GM03348 (cell line): Measurements from ENCODE around the gene CDC42.
"Not testable (repeated sequence)": the region's sequence is repeated elsewhere in the genome, so short reads cannot be mapped to it uniquely, and the experiment has no call there.

Experiments
- DNase-seq: peaks from one replicate; pipeline ENCODE4 v3.0.0; 2012; ENCODE audit warnings: low spot score

The CDC42 gene

DNA sequence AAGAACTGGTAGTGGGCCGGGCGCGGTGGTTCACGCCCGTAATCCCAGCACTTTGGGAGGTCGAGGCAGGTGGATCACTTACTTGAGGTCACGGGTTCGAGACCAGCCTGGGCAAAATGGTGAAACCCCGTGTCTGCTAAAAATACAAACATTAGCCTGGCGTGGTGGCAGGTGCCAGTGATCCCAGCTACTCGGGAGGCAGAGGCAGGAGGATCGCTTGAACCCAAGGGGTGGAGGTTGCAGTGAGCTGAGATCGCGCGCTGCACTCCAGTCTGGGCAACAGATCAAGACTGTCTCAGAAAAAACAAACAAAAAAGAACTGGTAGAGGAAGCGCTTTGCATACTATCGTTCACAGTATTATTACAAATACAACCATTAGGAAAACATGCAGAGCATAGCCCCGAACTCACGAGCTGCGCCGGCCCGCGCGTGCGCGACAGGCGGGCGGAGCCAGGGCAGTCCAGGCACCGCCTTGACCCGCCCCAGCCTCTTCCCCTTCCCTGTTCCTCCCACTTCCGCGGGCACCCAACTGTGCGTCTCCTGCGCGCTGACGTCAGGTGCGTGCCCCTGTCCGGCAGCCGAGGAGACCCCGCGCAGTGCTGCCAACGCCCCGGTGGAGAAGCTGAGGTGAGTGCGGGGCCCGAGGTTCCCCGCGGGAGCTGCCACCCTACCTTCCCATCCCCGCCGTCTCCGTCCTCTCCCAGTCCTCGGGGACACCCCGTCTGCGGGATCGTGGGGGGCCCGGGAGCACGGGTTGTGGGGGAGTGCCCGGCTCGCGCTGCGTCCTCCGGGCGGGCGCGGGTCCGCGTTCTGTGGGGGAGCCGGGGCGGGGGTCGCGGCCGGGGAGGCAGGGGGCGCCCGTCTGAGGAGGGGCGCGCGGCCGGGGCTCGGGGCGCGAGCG lies at the start of gene CDC42:
Gene CDC42 (plus strand): TSS at position 595 of the 902 bp plus-strand sequence. CDS start 25,770 bp downstream, outside the sequence.
- peak; percentile 99 for DNase-seq

GRCh38 chr1:22002875-22003274 lies 49.6 kb upstream of the CDC42 start:
- not testable (repeated sequence) for DNase-seq

DNA sequence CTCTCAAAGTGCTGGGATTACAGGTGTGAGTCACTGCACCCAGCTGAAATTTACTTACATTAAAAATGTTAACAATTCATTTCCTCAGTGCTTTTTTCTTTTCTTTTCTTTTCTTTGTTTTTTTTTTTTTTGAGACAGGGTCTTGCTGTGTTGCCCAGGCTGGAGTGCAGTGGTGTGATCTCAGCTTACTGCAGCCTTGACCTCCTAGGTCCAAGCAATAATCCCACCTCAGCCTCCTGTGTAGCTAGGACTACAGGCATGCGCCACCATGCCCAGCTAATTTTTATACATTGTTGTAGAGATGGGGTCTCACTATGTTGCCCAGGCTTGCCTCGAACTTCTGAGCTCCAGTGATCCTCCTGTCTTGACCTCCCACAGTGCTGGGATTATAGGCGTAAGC lies 48.5 kb upstream of the CDC42 start:
- DNase-seq = not testable (repeated sequence)

DNA sequence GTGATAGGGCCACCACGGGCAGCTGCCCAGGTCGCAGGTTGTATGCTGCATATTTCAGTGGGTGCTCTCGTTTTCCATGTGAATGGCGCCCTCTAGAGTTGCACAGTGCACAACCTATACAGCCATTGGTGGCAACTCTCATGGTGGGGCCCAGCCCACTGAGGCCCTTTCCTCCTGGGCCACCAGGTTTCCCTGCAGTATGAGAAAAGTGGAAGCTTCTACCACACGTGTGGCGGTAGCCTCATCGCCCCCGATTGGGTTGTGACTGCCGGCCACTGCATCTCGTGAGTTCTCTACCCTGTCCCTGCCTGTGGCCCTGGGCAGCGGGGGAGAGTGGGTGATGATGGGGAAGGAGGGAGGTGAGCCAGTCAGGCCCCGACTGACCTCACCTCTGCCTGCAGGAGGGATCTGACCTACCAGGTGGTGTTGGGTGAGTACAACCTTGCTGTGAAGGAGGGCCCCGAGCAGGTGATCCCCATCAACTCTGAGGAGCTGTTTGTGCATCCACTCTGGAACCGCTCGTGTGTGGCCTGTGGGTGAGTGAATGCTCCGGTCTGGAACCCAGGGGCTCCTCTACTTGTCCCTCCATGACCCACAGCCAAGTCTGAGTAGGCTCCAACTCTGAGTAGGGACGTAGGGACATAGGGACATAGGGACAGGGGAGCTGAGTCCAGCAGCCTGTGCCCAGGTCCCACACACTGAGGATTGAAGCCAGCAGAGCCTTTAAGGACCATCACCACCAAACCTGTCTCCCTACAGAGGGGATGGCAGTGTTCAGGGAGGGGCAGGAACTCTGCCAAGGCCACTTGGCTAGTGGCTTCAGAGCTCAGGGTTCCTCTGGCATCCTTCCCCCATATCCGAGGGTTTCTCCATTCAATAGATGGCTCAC lies 47.0 kb upstream of the CDC42 start:
- DNase-seq = not testable (repeated sequence)

- DNase-seq = not testable (repeated sequence)
Observed at GRCh38 chr1:22006736-22007135, 45.8 kb upstream of the CDC42 start.

DNA sequence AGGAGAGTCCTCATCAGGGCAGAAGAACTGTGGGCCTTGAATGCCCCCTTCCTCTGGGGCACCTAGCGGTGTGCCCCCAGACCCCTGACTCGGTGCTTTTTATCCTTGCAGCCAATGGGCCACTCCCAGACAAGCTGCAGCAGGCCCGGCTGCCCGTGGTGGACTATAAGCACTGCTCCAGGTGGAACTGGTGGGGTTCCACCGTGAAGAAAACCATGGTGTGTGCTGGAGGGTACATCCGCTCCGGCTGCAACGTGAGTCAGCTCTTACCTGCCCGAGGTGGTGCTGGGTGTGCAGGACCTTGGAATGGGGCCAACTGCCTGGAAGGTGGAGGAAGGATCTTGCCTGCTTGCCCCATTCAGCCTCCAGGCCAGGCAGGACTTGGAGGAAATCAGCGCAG lies 45.2 kb upstream of the CDC42 start:
- not testable (repeated sequence) for DNase-seq

GRCh38 chr1:22009566-22009965 lies 42.9 kb upstream of the CDC42 start:
- not testable (repeated sequence) for DNase-seq

GRCh38 chr1:22012752-22013151 lies 39.8 kb upstream of the CDC42 start:
- not testable (repeated sequence) for DNase-seq

GRCh38 chr1:22014575-22015206 lies 37.8 kb upstream of the CDC42 start:
- DNase-seq = not testable (repeated sequence)

- peak; percentile 88 for DNase-seq
Observed at GRCh38 chr1:22018583-22019559, 33.6 kb upstream of the CDC42 start.

- no peak for DNase-seq
Observed at GRCh38 chr1:22021061-22021460, 31.4 kb upstream of the CDC42 start.

GRCh38 chr1:22024485-22025367 lies 27.8 kb upstream of the CDC42 start:
- peak; percentile 69 for DNase-seq

DNA sequence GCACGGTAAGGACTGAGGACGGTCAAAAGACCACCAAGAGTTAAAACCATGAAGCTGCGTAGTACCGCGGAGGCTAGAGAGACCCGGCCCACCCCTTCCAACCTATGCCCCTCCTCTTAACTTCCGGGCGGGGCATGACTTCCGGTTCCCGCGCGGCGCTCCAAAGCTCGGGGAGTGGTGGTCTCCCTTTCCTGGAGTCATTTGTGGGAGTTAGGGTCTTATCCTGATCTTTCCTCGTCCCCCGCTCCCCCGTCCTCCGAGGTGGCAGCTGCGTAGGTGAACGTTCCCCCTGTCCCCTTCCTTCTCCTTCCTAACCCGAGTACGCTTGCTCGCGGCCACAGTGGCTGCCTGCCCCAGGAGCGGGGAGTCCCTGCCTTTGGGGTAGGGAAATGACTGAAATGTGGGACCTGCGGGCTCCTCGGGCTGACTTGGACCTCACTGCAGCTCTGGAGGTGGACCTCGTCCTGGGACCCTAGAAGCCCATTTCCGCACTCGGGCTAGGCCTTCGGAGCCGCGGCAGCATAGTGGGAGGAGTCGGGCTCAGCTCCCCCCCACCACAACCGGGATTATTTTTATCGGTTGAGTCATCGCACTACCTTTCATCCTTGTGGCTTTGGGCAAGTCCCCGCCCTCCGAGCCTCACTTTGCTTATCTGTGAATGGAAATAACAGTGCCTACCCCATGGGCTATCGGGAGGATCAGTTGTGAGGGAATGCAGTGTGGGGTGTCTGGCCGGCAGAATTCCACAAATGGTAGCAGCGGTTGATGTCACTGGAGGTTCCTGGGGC lies 26.9 kb upstream of the CDC42 start:
- DNase-seq = peak; percentile 93

DNA sequence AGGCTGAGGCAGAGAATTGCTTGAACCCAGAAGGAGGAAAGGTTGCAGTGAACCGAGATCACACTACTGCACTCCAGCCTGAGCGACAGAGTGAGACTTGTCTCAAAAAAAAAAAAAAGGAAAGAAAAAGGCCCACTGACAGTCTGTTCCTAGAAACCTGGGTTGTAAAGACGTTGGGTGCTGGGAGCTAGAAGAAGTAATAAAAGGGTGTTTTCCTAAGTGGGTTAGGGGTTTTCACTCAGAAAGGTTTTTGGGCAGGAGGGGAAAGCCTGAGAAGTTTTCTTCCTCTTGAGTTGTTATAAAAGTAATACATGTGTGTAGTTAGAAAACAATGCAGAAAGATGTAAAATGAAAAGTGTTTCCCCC lies 25.6 kb upstream of the CDC42 start:
- DNase-seq = no peak

- no peak for DNase-seq
Observed at GRCh38 chr1:22030057-22030456, 22.5 kb upstream of the CDC42 start.

- no peak for DNase-seq
Observed at GRCh38 chr1:22030473-22030872, 22.0 kb upstream of the CDC42 start.

DNA sequence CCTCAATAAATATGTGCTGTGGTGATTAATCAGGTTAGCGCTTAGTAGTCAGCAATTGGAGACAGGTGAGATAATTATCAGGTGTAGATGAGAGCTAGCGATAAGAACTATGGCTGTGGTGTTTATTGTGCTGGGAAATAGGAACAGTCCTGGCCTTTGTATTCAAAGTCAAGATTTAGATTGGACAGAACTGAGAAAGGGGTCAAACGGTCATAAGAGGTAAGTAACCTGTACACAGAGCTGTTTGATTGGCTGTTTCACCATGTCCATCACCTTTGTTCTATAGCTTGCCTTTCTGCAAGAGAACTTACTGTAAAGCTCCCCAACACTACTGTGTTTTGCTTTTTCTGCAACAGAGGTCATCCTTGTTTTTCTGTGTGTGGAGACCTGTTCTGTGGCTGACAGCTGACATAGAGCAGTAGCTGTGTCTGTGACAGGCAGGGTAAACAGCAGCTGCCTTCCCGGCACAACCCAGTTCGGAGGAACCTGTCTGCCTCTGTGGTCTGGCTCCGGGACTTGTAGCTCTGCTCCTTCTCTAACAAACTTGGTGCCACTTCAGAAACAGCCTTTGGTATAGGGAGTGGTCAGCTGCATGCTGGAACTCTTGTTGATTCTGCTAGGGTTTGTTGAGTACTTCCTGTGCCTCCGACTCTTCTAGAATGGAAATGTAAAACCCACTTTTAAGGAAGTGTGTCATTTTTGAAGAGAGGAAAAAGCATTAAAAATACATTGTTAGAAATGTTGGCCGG lies 21.1 kb upstream of the CDC42 start:
- DNase-seq = no peak

DNA sequence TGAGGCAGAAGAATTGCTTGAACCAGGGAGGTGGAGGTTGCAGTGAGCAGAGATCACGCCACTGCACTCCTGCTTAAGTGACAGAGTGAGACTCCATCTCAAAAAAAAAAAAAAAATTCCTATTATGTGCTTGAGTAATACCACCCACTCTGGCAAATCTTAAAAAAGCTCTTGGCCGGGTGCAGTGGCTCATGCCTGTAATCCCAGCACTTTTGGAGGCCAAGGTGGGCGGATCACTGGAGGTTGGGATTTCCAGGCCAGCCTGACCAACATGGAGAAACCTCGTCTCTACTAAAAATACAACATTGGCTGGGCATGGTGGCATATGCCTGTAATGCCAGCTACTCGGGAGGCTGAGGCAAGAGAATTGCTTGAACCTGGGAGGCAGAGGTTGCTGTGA lies 17.7 kb upstream of the CDC42 start:
- DNase-seq = not testable (repeated sequence)
